ENCODE results near the gene EMC6. TPM values are rescaled to one million over a fixed set of nuclear protein-coding genes. Genes with fewer than 3 reads are reported as not detected.

Gene EMC6
- total RNA-seq, result 12.8 and 16.4 TPM in 2 replicates

GRCh38 chr17:3668279-3669084, at the start of gene EMC6, which contains the start of gene TAX1BP3:
Gene EMC6 (plus strand): TSS chr17:3668812. CDS start chr17:3669147, 335 bp downstream.
Gene TAX1BP3 (minus strand): TSS chr17:3668578. CDS start chr17:3668526, 52 bp downstream.

GRCh38 chr17:3636154-3636907, 32.3 kb upstream of the EMC6 start, which contains the start of the genes CTNS and SHPK:
Gene CTNS (plus strand): TSS chr17:3636760. CDS start chr17:3640207, 3,447 bp downstream.
Gene SHPK (minus strand): TSS chr17:3636250. CDS start chr17:3636219, 31 bp downstream.

DNA sequence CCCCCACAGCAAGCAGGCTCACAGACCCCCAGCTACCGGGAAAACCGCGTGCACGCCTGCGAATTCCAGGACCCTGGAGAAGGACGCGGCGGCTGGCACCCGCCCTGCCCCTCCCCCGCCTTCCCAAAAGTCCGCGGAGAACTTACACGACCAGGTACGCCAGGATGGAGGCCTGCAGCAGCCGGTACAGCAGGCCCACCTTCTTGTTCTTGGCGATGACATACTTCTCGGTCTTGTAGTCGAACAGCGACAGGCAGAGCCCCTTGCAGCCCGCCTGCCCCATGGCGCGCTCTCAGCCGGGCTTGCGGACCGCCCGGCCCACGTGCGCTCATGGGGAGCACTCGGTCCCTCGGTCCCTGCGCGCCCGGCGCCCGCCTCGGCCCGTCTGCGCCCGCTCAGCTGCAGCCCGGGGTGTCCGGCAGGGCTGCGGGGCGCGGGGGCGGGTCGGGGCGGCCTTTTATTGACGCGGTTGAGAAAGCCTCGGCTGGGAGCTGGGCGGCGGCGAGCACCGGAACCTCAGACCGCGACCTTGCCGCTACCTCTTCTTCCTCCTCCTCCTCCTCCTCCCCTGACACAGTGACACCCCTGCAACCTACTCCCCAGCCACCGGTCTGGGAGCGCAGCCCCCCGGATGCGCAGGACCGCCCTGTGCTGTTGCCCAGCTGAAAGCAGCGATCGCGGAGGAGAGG, 27.3 kb downstream of the EMC6 start, which contains the start of gene P2RX5:
Gene P2RX5 (minus strand): TSS at position 433 of the 689 bp plus-strand sequence. CDS start 150 bp downstream, at position 283.

Other genes with a start within 250 kb of the EMC6 start
- gene OR1E2, start 235.0 kb upstream of the EMC6 start, total RNA-seq, result not detected in 2 replicates
- gene SPATA22, start 197.0 kb upstream of the EMC6 start, total RNA-seq, result under 0.01 TPM in 1 of 2 replicates, not detected in the other
- 0.13 TPM in 1 of 2 replicates, not detected in the other for gene ASPA, start 192.8 kb upstream of the EMC6 start, total RNA-seq
- gene TRPV3, start 111.0 kb upstream of the EMC6 start, total RNA-seq, result not detected in 2 replicates
- 0.65 and 3.1 TPM in 2 replicates for gene TRPV1, start 59.4 kb upstream of the EMC6 start, total RNA-seq
- 12.3 and 23.5 TPM in 2 replicates for gene SHPK, start 32.6 kb upstream of the EMC6 start, total RNA-seq
- gene CTNS, start 32.1 kb upstream of the EMC6 start, total RNA-seq, result 10.8 and 28.0 TPM in 2 replicates
- 128 and 173 TPM in 2 replicates for gene TAX1BP3, start 234 bp upstream of the EMC6 start, total RNA-seq
- 0.19 and 0.32 TPM in 2 replicates for gene P2RX5, start 27.3 kb downstream of the EMC6 start, total RNA-seq
- 4.6 and 7.4 TPM in 2 replicates for gene HASPIN, start 55.1 kb downstream of the EMC6 start, total RNA-seq
- gene ITGAE, start 132.4 kb downstream of the EMC6 start, total RNA-seq, result 13.5 and 16.4 TPM in 2 replicates
- 16.0 and 30.8 TPM in 2 replicates for gene NCBP3, start 177.4 kb downstream of the EMC6 start, total RNA-seq
- gene CAMKK1, start 224.2 kb downstream of the EMC6 start, total RNA-seq, result 2.1 TPM in 2 replicates
- not detected in 2 replicates for gene P2RX1, start 247.7 kb downstream of the EMC6 start, total RNA-seq